Activated CD4-positive, CD25-positive, alpha-beta regulatory T cell treated with anti-CD3 and anti-CD28 coated beads, Interleukin-2, amount 50 U/mL, for 16 hours (primary cell): ENCODE results near the gene PHF21B.
"Not testable (repeated sequence)": the region's sequence is repeated elsewhere in the genome, so short reads cannot be mapped to it uniquely, and the experiment has no call there.

Experiments used
- DNase-seq: peaks from one replicate; pipeline ENCODE4 v3.0.0-alpha.2; 2020; ENCODE audit warnings: low read depth, low spot score

PHF21B gene

GRCh38 chr22:44878483-44879300, 131.1 kb downstream of the PHF21B start:
- DNase-seq: no peak

- DNase-seq: no peak
Observed at GRCh38 chr22:44876921-44877320, 132.9 kb downstream of the PHF21B start.

- no peak for DNase-seq
Observed at GRCh38 chr22:44871782-44872181, 138.0 kb downstream of the PHF21B start.

- DNase-seq: no peak
Observed at GRCh38 chr22:44870021-44870420, 139.8 kb downstream of the PHF21B start.

GRCh38 chr22:44869196-44869595, 140.6 kb downstream of the PHF21B start:
- DNase-seq: no peak

- no peak for DNase-seq
Observed at GRCh38 chr22:44865193-44866057, 144.4 kb downstream of the PHF21B start.

- no peak for DNase-seq
Observed at GRCh38 chr22:44862981-44863860, 146.6 kb downstream of the PHF21B start.

- no peak for DNase-seq
Observed at GRCh38 chr22:44862281-44862680, 147.5 kb downstream of the PHF21B start.

- no peak for DNase-seq
Observed at GRCh38 chr22:44861245-44861644, 148.6 kb downstream of the PHF21B start.

- DNase-seq: no peak
Observed at GRCh38 chr22:44860311-44860710, 149.5 kb downstream of the PHF21B start.

GRCh38 chr22:44859641-44860040, 150.2 kb downstream of the PHF21B start:
- DNase-seq: no peak

- not testable (repeated sequence) for DNase-seq
Observed at GRCh38 chr22:44858819-44859218, 151.0 kb downstream of the PHF21B start.

- DNase-seq: no peak
Observed at GRCh38 chr22:44855855-44856254, 153.9 kb downstream of the PHF21B start.

- DNase-seq: not testable (repeated sequence)
Observed at GRCh38 chr22:44854641-44855040, 155.2 kb downstream of the PHF21B start.

GRCh38 chr22:44850946-44851345, 158.9 kb downstream of the PHF21B start:
- no peak for DNase-seq

GRCh38 chr22:44848791-44849420, 160.9 kb downstream of the PHF21B start:
- DNase-seq: no peak

- no peak for DNase-seq
Observed at GRCh38 chr22:44848296-44848741, 161.5 kb downstream of the PHF21B start.

- DNase-seq: no peak
Observed at GRCh38 chr22:44847892-44848291, 161.9 kb downstream of the PHF21B start.

- no peak for DNase-seq
Observed at GRCh38 chr22:44847380-44847779, 162.4 kb downstream of the PHF21B start.

GRCh38 chr22:44846726-44847275, 163.0 kb downstream of the PHF21B start:
- no peak for DNase-seq
